IPS-NIHi7 (cell line): ENCODE data around the gene MAP2K6.

Experiments
- DNase-seq: peaks from one replicate; pipeline ENCODE4 v3.0.0; 2012; ENCODE audit warnings: mixed read lengths; ENCODE audit errors: extremely low spot score

MAP2K6 gene

DNA sequence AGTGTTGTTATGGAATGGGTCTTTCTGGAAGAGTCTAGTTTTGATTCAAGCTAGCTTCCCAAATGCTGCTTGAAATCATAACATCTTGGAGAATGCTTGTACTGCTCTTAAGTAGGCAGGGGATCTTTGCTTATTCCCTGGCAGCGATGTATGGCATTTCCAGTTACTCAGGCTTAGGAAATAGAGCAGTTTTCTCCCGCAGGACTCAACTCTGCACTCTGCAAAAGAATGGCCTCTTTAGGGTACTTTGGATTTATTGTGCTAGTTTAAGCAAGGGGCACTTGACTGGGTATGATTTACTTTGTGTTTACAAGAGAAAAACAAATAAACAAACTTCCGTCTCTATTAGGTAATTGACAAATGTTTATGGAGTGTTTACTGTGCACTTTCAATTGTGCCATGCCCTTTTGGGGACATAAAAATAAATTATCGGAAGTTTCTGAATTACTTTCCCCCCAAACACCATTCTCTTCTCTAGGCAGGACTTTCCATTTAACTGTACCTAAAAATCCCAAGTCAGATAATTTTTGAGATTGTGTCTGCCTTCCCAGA, 164.0 kb downstream of the MAP2K6 start:
- no peak for DNase-seq

DNA sequence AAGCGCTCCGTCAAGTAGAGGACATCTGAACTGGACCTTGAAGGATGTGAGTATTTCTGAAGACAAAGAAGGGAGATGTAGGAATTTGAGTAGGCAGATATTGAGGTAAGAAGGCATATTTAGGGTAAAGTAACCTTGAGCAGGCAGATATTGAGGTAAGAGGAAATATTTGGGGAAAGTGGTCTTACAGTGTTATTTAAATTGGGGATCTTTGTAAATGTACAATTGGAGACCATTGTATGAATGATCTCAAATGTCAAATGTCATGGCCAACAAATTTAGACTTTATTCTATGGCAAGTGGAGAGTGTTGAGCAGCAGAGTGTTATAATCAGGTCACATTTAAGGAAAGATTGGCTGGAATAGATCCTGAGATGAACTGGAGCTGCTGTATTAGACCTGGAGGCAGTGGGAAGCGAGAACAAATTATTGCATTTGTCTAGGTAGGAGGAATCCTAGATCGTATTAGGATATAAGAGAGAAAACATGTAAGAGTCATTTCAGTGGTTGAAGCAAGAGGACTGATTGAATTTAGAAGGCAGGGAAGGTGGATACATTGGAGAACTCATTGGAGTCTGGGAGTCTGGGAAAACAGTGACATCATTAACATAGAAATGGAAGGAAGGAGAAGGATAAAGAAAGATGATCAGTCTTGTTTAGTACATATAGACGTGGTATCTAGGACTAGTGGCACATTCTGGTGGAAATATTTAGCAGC, 165.6 kb downstream of the MAP2K6 start:
- no peak for DNase-seq

DNA sequence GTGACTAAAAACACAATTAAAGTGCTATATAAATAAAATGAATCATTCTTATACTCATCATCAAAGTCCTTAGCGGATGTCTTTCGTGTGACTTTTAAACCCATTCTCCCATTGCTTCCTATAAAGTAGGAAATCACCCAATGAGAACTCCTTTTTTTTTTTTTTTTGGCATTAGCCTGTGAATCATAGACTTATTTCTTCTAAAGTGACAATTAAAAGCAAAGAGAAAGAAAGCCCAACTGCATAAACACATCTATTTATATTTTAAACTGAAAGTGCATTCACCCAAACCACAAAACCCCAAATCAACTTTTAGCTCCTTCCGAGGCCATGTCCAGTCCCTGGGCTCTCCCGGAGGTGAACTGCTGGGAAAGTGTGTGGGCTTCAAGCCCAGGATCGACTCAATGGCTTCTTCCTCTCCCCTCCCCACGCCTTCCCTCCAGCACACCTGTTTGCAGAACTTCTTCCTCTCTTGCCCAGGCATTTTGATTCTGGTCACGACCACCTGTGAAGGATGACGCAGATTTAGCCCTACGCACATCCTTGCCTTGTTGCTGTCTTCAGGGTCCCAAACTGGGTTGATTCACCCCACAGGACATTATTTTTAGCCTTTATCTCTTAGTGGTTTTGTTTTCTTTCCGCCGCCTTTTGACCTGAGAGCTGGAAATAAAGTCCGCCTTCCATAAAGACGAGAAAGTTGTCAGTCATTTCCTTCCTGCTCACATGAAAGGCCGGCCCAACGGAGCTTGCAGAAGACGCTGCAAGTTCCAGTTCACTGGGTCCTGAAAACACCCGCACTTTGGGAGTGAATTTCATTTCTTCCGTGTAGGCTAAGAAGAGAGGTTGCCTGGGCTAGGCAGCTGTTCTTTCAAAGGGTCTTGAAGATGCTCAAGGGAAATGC, 166.8 kb downstream of the MAP2K6 start:
- no peak for DNase-seq

DNA sequence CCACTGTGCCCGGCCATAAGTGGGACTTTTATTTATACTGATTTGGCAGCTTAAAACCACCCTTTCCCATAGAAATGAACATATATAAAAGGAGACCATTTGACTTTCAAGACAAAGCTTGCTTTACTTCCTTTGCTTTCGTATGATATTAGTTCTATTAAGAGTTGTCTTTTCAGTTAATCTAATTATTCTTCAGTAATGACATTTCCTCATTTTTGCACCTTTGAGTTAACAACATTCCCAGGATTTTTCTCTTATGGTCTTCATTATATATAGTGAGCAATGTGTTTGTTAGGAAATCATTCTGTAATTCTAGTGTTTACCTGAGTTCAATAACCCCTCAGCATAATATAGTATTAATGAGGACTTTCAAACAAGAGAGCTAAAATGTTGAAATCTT, 173.8 kb downstream of the MAP2K6 start:
- no peak for DNase-seq

DNA sequence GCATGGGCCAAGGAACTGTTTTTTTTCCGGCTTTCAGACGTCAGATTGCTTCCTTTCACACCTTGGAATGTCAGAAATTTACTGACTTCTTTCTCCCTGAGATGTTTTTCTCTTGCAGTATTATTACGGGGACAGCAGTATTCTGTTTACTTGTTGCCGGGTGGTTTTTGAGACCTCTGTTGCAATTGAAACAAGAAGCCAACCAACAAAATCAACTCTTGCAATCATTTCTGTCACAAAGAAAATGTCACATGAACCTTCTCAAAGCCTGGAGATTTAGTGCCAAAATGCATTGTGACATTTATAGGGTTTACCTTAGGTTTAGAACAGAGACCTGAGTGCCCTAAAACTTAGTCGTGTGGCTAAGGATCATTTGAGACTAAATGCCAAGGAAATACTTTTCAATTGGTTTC, 174.3 kb downstream of the MAP2K6 start:
- no peak for DNase-seq

DNA sequence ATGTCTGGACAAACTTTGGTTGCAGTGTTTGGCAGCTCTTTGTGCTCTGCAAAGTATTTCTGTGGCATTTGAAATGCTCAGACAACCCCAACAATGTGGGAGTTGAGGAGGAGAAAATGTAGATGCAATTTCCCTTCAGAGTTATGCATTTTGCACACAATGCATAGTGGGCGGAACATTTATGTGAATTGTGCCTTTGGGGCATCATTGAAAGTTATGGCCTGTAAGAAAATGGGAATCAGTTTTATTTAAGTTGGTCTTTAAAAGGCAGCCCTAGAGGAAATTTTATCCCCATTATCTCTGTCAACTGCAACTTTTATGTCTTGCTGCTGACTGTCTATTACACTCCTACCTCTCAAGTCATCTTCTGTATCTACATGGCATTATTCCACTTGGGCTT, 176.2 kb downstream of the MAP2K6 start:
- DNase-seq = no peak

DNA sequence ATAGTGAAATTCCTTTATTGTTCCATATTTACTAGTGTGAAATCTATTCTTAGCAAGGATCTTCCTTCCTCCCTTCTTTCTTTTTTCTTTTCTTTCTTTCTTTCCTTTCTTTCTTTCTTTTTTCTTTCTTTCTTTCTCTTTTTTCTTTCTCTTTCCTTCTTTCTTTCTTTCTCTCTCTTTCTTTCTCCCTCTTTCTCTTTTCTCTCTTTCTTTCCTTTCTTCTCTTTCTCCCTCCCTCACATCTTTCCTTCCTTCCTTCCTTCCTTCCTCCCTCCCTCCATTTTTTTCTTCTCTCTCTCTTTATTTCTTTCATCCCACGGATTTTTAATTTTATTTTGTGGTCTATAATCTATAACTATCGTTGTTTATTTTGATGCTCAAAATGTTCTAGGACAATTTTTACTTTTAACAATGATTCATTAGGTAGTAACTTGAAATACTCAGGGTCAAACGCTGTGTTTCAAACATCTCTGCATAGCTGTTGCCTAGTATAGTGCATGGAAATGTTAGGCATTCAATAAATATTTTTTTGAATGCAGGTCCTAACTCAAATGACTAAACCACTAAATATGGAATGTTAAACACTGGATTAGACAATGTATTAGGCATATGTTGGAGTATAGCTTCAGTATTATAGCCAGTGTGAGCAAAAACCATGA, 178.3 kb downstream of the MAP2K6 start:
- no peak for DNase-seq

DNA sequence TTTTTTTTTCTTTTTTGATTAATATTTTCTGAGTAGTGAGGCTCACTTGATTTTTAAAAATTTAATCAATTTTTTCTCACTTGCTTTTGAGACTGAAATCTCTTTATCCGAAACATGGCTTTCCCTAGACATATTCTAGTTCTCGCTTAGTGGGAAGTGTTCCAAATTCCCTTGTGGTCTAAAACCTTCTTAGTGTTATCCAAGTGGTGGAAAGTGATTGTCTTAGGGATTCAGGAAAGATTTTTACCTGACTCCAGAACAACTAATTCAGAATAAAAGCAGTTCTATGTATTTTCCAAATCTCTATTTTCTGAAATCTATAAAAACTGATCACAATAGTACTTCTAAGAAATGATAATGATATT, 178.8 kb downstream of the MAP2K6 start:
- DNase-seq = no peak

DNA sequence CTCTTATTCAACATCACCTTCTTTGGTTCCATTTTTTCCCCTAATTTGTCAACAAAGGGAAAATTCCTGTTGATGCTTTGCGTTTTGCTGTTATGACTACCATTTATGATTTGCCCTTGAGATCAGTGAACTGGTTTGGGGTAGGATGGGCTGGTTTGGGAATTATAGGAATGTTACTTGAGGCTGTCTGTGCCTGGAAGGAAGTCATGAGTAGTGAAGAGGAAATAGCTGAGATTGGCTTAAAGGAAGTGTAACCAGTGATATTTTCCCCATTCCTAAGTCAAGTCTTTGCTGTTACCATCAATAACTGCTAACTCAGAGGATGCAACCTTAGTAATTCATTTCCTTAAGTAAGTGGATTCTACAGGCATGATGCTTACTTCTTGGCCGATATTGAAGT, 179.2 kb downstream of the MAP2K6 start:
- no peak for DNase-seq

DNA sequence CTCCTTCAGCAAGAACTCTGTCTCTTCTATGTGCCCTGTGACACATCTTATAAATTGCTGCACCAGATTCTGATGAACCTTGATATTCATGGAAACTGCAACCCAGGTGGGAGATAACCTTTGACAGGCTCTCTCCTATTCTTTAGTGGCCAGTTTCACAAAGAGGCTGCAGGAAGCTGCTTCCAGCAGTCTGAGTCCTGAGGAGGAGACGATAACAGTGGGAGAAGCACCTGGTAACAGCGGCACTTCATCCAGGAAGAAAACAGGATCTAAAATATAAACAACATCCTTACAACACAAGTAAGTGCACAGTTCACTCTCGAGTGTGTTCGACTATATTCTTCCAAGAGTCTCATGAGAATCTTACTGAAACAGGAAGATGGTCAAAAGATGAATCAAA, 180.1 kb downstream of the MAP2K6 start:
- DNase-seq = no peak

DNA sequence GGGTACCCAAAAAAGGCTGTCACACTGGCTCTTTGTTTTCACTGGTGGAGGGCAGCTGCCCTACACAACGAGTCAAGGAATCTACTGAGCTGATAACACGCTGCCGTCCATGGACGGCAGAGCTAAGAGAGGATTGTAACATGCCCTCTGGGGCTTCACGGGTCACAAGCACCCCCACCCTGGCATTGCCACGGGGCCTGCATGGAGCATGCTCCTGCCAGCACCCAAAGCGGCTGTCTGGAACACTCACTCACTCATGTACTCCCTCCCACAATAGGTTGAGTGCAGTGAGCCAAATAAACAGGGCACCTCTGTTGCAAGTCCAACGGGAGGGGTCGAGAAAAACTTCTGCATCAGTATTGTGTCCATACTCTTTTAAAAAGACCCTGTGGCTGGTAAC, 181.6 kb downstream of the MAP2K6 start:
- DNase-seq = no peak

DNA sequence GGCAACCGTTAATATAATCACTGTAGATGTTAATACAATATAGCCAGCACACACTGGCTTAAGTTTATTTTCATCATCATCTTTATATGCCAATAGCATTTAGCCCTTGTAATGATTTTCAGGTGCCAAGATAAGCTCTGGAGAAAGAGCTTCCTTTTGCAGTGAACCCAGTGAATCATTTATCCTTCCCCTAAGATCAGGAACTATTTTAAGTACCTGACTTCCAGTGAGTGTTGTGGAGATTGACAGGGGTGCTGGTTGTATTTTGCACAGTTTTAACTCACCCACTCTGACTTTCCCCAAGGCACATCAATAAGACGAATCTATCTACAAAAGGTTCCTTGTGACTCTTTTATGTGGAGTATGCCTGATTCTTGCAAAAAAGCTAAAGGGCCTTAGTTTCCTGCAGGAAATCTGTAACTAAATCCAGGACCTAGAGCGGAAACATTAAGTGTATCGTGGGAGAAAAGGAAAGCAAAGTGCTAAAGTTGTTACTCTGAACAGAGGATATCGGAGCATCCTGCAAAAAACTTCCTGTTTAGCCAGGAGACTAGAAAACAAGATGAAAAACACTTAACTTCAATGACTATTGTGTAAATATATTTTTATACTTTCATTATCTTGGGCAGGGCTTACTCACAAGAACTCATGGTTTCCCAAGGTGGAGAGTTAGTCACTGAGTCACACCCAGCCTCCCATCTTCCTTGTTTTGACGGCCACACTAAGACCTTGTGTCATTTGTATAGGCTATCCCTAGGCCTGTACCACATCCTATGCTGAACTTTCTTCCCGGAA, 183.6 kb downstream of the MAP2K6 start:
- DNase-seq = no peak

DNA sequence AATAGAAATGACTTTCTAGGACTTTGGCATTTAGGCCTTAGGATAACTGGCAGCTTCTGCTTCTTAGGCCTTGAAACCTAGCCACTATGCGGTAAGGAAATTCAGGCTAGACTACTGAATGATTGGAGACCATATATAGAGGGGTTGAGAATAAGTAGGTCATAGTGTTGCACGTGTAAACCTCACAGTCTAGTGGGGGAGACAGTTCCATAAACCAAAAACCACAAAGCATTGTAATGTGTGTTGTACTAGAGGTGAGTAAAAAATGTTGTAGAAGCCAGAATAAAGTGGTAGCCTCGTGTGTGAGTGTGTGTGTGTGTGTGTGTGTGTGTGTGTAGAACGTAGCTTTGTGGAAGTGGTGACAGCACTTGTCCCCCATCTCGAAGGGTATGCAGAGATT, 188.5 kb downstream of the MAP2K6 start:
- DNase-seq = no peak
